Ureter (tissue), 1 donor: Measurements from ENCODE around the gene ZC3HAV1L. TPM values are rescaled to one million over a fixed set of nuclear protein-coding genes. Genes with fewer than 3 reads are reported as not detected.
"Not testable (repeated sequence)": the region's sequence is repeated elsewhere in the genome, so short reads cannot be mapped to it uniquely, and the experiment has no call there.

Source experiments
- DNase-seq: peaks from one replicate; pipeline ENCODE4 v3.0.0-alpha.2; 2020; ENCODE audit warnings: low spot score
- total RNA-seq: library from RNA; stranded (reverse); gene quantifications from one replicate; pipeline ENCODE4 v1.2.4, GENCODE V29; 2023
- donor health status: DM: yes; HTN: yes; CAD: no.

Gene ZC3HAV1L
- total RNA-seq, 1 donor from 2014 or later: 16.2 TPM

GRCh38 chr7:139054101-139054500 is 18.3 kb upstream of the ZC3HAV1L start:
- DNase-seq: no peak

GRCh38 chr7:139051655-139052054 is 15.8 kb upstream of the ZC3HAV1L start:
- no peak for DNase-seq

GRCh38 chr7:139049936-139050335 is 14.1 kb upstream of the ZC3HAV1L start:
- DNase-seq: no peak

- no peak for DNase-seq
These were observed 13.3 kb upstream of the ZC3HAV1L start for GRCh38 chr7:139049111-139049510.

- DNase-seq: no peak
These were observed 12.1 kb upstream of the ZC3HAV1L start for GRCh38 chr7:139047970-139048369.

- no peak for DNase-seq
These were observed 10.3 kb upstream of the ZC3HAV1L start for GRCh38 chr7:139046143-139046542.

- no peak for DNase-seq
These were observed 9.3 kb upstream of the ZC3HAV1L start for GRCh38 chr7:139044813-139045794.

GRCh38 chr7:139043823-139044812 is 8.3 kb upstream of the ZC3HAV1L start:
- DNase-seq: no peak

- DNase-seq: no peak
These were observed 5.7 kb upstream of the ZC3HAV1L start for GRCh38 chr7:139041378-139042085.

- DNase-seq: no peak
These were observed 2.8 kb upstream of the ZC3HAV1L start for GRCh38 chr7:139038691-139039090.

- no peak for DNase-seq
These were observed 1.1 kb upstream of the ZC3HAV1L start for GRCh38 chr7:139036901-139037300.

GRCh38 chr7:139034855-139035585 is 822 bp downstream of the ZC3HAV1L start:
- DNase-seq: no peak

- no peak for DNase-seq
These were observed 1.5 kb downstream of the ZC3HAV1L start for GRCh38 chr7:139034336-139034735.

- no peak for DNase-seq
These were observed 2.3 kb downstream of the ZC3HAV1L start for GRCh38 chr7:139033346-139034114.

GRCh38 chr7:139032473-139032872 is 3.4 kb downstream of the ZC3HAV1L start:
- DNase-seq: no peak

- no peak for DNase-seq
These were observed 6.5 kb downstream of the ZC3HAV1L start for GRCh38 chr7:139029353-139029752.

GRCh38 chr7:139026551-139026950 is 9.3 kb downstream of the ZC3HAV1L start:
- no peak for DNase-seq

- DNase-seq: not testable (repeated sequence)
These were observed 10.0 kb downstream of the ZC3HAV1L start for GRCh38 chr7:139025861-139026260.

GRCh38 chr7:139023076-139023475 is 12.8 kb downstream of the ZC3HAV1L start:
- no peak for DNase-seq

- DNase-seq: no peak
These were observed 13.6 kb downstream of the ZC3HAV1L start for GRCh38 chr7:139022286-139022685.
